C4-2B (cell line): ENCODE measurements around the gene PTGES.
"Not testable (repeated sequence)": the region's sequence is repeated elsewhere in the genome, so short reads cannot be mapped to it uniquely, and the experiment has no call there.

Source experiments
- H3K27ac ChIP-seq: fragments of 450-650 bp; 2 replicates; pipeline ENCODE4 v1.5.1; 2017
- ZFX ChIP-seq: fragments of 450-650 bp; IDR thresholded peaks from 2 replicates; pipeline ENCODE4 v1.6.1; 2017
- TF ChIP-seq, protein P1 (sequence below): fragments of 450-650 bp; conservative IDR thresholded peaks from 2 replicates; pipeline ENCODE4 v1.5.1; 2017; ENCODE audit warnings: mild to moderate bottlenecking

PTGES gene

DNA sequence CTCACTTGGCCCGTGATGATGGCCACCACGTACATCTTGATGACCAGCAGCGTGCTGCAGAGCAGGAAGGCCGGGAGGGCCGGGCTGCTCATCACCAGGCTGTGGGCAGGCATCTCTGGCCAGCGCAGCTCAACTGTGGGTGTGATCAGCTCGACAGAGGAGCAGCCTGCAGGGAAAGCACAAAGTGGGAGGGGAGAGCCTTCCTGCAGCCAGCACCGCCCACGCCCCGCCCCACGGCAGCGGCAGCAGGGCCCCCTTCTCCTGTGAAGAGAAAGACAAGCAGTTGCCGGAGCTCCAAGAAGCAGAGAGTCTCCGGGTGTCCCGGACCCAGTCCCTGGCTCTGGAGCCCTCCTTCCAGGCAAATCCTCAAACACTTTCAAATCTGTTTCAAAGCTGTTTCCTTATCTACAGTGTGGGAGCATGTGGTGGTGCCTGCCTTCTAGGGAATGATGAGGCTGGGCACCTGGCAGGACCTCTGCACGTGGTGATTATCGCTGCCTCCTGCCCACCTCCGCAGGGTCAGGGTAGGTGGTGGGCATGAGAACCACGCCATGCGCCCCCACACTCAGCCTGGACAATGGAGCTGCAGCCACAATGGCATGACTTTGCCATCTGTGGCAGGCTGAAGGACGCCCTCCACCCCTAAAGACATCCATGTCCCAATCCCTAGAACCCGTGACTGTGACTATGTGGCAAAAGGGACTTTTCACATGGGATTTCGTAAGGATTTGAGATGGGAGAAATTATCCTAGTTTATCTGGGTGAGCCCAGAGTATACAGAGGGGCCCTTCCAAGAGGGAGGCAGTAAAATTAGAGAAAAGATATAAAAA lies at the start of gene PTGES:
Gene PTGES, minus strand, starts transcription at position 143 of the 830 bp plus-strand sequence. Its CDS starts 30 bp downstream, at position 113.
- no peak within 1 kb of the TSS for H3K27ac ChIP-seq
- TF ChIP-seq, protein P1, sequence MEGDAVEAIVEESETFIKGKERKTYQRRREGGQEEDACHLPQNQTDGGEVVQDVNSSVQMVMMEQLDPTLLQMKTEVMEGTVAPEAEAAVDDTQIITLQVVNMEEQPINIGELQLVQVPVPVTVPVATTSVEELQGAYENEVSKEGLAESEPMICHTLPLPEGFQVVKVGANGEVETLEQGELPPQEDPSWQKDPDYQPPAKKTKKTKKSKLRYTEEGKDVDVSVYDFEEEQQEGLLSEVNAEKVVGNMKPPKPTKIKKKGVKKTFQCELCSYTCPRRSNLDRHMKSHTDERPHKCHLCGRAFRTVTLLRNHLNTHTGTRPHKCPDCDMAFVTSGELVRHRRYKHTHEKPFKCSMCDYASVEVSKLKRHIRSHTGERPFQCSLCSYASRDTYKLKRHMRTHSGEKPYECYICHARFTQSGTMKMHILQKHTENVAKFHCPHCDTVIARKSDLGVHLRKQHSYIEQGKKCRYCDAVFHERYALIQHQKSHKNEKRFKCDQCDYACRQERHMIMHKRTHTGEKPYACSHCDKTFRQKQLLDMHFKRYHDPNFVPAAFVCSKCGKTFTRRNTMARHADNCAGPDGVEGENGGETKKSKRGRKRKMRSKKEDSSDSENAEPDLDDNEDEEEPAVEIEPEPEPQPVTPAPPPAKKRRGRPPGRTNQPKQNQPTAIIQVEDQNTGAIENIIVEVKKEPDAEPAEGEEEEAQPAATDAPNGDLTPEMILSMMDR: no peak
- TF ChIP-seq ZFX: no peak

DNA sequence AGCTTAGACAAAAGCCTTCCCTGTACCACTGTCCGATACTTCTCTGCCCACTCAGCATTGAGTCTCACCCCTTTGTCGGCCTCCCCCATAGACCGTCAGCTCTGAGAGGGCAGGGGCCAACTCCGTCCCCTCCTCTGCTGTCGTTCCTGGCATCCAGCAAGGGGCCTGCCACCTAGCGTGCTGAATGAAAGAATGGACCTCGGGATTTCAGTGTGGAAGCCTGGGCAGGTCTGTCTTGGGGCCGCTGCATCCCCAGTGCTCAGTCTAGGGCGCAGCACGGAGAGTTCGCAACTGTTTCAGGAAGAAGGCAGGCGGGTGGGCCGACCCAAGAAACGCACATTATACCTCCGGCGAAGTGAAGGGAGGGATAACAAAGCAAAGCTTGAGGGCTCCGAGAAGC lies 48.7 kb upstream of the PTGES start:
- TF ChIP-seq, protein P1: no peak
- TF ChIP-seq ZFX: no peak
- no peak overlapping the region for H3K27ac ChIP-seq

DNA sequence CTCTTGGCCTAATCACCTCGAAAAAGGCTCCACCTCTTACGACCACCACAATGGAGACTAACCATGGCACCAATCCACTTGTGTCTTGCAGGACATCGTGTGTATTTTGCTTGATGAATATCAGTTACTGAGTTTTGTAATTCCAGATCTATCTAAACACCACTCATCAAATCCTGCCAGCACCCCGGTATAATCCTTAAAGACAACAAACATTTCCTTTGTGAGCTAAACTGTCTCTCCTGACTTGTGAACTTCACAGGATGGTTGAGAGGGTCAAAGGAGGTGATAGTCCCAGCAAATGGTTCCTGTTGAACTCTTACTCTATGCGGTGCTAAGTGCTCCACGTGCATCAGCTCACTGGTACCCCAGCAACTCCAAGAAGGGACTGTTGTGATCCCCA lies 46.1 kb upstream of the PTGES start:
- no peak overlapping the region for H3K27ac ChIP-seq
- TF ChIP-seq, protein P1: no peak
- no peak for TF ChIP-seq ZFX

DNA sequence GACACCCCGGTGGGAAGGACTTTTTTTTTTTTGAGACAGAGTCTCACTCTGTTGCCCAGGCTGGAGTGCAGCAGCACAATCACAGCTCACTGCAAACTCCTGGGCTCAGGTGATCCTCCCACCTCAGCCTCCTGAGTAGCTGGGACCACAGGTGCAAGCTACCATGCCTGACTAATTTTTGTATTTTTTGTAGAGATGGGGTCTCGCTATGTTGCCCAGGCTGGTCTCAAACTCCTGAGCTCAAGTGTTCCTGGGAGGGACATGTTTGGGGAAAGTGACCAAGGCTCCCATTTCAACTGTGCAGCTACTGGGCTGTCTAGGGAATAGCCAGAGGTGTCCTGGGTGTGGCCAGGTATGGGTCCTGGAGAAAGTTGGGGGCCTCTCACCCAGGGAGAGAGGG lies 43.2 kb upstream of the PTGES start:
- not testable (repeated sequence) for H3K27ac ChIP-seq

DNA sequence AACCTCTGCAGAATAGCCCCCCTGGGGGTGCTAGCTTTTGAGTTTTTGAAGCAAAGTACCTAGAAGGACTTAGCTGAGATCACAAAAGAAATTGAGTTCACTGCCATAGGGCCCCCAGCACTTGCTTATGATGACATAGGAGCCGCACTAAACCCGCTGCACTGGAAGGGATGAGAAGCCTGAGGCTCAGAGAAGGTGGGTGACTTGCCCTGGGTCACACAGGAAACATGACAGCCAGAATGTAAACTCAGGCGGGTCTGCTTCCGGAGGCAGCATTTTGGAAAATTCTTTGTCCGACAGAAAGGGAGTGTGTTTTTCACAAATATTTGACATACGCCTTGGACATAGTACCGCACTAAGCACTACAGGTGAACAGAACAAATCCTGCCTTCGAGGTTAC lies 41.7 kb upstream of the PTGES start:
- H3K27ac ChIP-seq: no peak overlapping the region
- TF ChIP-seq, protein P1: no peak
- TF ChIP-seq ZFX: no peak

GRCh38 chr9:129786481-129786880 lies 33.6 kb upstream of the PTGES start:
- no peak overlapping the region for H3K27ac ChIP-seq
- TF ChIP-seq ZFX: no peak
- TF ChIP-seq, protein P1: no peak

DNA sequence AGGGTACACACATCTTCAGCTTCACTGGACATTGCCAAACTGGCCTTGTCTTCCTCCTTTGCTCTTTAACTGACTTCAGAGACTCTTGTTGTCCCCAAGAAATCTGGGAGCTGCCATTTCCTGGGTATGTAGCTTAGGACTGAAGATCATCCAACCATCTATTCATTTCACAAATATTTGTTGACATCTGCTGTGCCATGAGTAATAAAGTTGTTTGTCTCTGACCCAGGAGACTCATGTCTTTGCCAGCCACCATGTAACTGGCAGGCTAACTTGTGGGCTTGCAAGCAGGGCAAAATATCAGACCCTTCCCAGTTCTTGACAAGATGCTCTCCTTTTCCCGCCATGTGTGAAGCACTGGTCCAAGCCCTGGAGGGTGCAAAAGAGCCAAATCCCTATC lies 33.0 kb upstream of the PTGES start:
- TF ChIP-seq ZFX: no peak
- TF ChIP-seq, protein P1: no peak
- H3K27ac ChIP-seq: no peak overlapping the region

GRCh38 chr9:129784970-129785369 lies 32.1 kb upstream of the PTGES start:
- not testable (repeated sequence) for H3K27ac ChIP-seq
